PC-3 (cell line): Measurements from ENCODE around the gene AGFG2. TPM values are rescaled to one million over a fixed set of nuclear protein-coding genes. Genes with fewer than 3 reads are reported as not detected.
A peak's percentile ranks its signal among the peaks of the same experiment; 100 is the strongest.
"Not testable (repeated sequence)": the region's sequence is repeated elsewhere in the genome, so short reads cannot be mapped to it uniquely, and the experiment has no call there.

ENCODE experiments used
- ATAC-seq: fragments of 200-7000 bp; cut with Tn5 transposase; 2 replicates; pipeline ENCODE4 v1.9.1; 2020; ENCODE audit warnings: mild to moderate bottlenecking, moderate library complexity
- BruUV-seq: library from RNA; stranded (reverse); fragments of 400-500 nt; replicated peaks from 2 replicates; lab custom pipeline; 2021; lab: Mats Ljungman, UMichigan
- CTCF ChIA-PET: fragments of 300-600 bp; sonication (Branson Sonifier 250); formaldehyde crosslinking; loops from one replicate; lab custom pipeline; 2022; ENCODE audit warnings: antibody characterized with exemption; lab: Charles Lee
- POLR2A ChIA-PET: fragments of 300-600 bp; sonication (Branson Sonifier 250); formaldehyde crosslinking; loops from one replicate; lab custom pipeline; 2022; ENCODE audit warnings: antibody characterized with exemption; ENCODE audit not compliant: unreplicated experiment; lab: Charles Lee
- DNase-seq: peaks from one replicate; pipeline ENCODE4 v3.0.0-alpha.2; 2015
- H2AFZ ChIP-seq: fragments of 300-600 bp; sonication (generic); 2 replicates; pipeline ENCODE4 v1.6.0; 2016; ENCODE audit warnings: antibody characterized with exemption, low read length
- H3F3A ChIP-seq: fragments of 300-600 bp; sonication (generic); one replicate; pipeline ENCODE4 v1.6.0; 2017; ENCODE audit warnings: antibody characterized with exemption, low read length, control low read depth, mild to moderate bottlenecking; ENCODE audit not compliant: unreplicated experiment
- H3K27ac ChIP-seq: fragments of 300-600 bp; sonication (generic); 2 replicates; pipeline ENCODE4 v1.5.1; 2016; ENCODE audit warnings: mild to moderate bottlenecking, low read length
- H3K27me3 ChIP-seq: fragments of 300-600 bp; sonication (generic); 2 replicates; pipeline ENCODE4 v1.6.1; 2016; ENCODE audit warnings: low read length, mixed read lengths
- H3K36me3 ChIP-seq: fragments of 300-600 bp; sonication (generic); 2 replicates; pipeline ENCODE4 v1.6.1; 2016; ENCODE audit warnings: low read depth, mixed run types, low read length, mixed read lengths
- H3K4me1 ChIP-seq: fragments of 300-600 bp; sonication (generic); 2 replicates; pipeline ENCODE4 v1.5.1; 2016; ENCODE audit warnings: low read length; ENCODE audit not compliant: insufficient read depth
- H3K4me2 ChIP-seq: fragments of 300-600 bp; sonication (generic); 2 replicates; pipeline ENCODE4 v1.6.0; 2016; ENCODE audit warnings: low read length
- H3K4me3 ChIP-seq: fragments of 300-600 bp; sonication (generic); 2 replicates; pipeline ENCODE4 v1.5.1; 2016; ENCODE audit warnings: mild to moderate bottlenecking, low read length, mixed read lengths
- H3K79me2 ChIP-seq: fragments of 300-600 bp; sonication (generic); 2 replicates; pipeline ENCODE4 v1.6.1; 2017; ENCODE audit warnings: low read length, mixed read lengths
- H3K9ac ChIP-seq: fragments of 300-600 bp; sonication (generic); 2 replicates; pipeline ENCODE4 v1.6.0; 2016; ENCODE audit warnings: mild to moderate bottlenecking, low read length
- H3K9me2 ChIP-seq: fragments of 300-600 bp; sonication (generic); replicated peaks from 2 replicates; pipeline ENCODE4 v1.6.1; 2016; ENCODE audit warnings: mixed run types, low read length, mixed read lengths
- H3K9me3 ChIP-seq: fragments of 300-600 bp; sonication (generic); 2 replicates; pipeline ENCODE4 v1.6.1; 2016; ENCODE audit warnings: low read length, mixed read lengths
- H4K20me1 ChIP-seq: fragments of 300-600 bp; sonication (generic); 2 replicates; pipeline ENCODE4 v1.6.1; 2016; ENCODE audit warnings: low read length, mixed read lengths
- EZH2 ChIP-seq: fragments of 300-600 bp; sonication (generic); IDR thresholded peaks from one replicate; pipeline ENCODE4 v1.6.1; 2017; ENCODE audit warnings: antibody characterized with exemption, mild to moderate bottlenecking, low read length; ENCODE audit not compliant: unreplicated experiment
- EZH2phosphoT487 ChIP-seq: fragments of 300-600 bp; sonication (generic); IDR thresholded peaks from 2 replicates; pipeline ENCODE4 v1.6.1; 2018; ENCODE audit warnings: mild to moderate bottlenecking, antibody characterized with exemption, low read length, borderline replicate concordance
- intact Hi-C: fragments of 100-400 bp; cut with micrococcal nuclease; formaldehyde crosslinking; loops from 2 replicates; pipeline ENCODE4 v1.9.0; 2023
- total RNA-seq: library from RNA; depleted of rRNA; stranded (reverse); fragments of >200 nt; gene quantifications from 2 replicates; pipeline ENCODE4 v1.2.3, GENCODE V29; 2014
- TF ChIP-seq, protein P1 (sequence below): fragments of 300-600 bp; sonication (generic); conservative IDR thresholded peaks from 2 replicates; pipeline ENCODE4 v1.5.1; 2017; ENCODE audit warnings: antibody characterized with exemption, low read depth, mild to moderate bottlenecking, low read length

Gene AGFG2
- total RNA-seq, 1 experiment from 2014 or later: 16.9 TPM

DNA sequence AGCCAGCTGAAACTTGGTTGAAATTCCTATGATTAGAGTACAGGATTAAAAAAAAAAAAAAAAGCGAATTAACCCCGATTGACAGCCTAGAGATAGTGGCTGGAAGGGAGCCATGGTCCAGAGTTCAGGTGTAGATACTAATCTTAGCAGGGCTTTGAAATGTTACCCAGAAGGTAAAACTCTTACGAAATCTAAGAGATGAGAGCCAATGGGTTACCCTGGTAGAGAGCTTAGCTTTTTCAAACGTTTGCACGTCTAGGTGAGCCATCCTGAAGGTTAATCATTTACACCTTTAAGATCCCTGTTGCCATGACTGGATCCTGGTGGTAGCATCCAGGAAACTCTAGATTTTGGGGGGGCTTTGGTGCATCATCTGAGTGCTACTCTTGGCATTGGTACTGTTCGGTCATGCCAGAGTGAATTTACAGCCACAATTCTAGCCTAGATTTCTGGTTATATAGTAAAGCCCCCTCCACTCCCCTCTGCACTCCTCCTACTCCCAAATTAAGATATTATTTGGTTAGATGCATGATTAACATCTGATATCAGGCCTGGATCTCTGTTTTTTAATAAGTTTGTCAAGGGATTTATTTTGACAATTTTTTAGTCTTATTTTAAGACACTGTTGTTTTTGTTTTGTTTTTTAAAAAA is 1.2 kb downstream of the AGFG2 start:
- ATAC-seq (no peak), DNase-seq (peak; percentile 10)
- H3K9me3 ChIP-seq: no peaks in the 10 kb centered on the region
- TF ChIP-seq EZH2phosphoT487 (no peak), EZH2 (no peak)
- TF ChIP-seq, protein P1, sequence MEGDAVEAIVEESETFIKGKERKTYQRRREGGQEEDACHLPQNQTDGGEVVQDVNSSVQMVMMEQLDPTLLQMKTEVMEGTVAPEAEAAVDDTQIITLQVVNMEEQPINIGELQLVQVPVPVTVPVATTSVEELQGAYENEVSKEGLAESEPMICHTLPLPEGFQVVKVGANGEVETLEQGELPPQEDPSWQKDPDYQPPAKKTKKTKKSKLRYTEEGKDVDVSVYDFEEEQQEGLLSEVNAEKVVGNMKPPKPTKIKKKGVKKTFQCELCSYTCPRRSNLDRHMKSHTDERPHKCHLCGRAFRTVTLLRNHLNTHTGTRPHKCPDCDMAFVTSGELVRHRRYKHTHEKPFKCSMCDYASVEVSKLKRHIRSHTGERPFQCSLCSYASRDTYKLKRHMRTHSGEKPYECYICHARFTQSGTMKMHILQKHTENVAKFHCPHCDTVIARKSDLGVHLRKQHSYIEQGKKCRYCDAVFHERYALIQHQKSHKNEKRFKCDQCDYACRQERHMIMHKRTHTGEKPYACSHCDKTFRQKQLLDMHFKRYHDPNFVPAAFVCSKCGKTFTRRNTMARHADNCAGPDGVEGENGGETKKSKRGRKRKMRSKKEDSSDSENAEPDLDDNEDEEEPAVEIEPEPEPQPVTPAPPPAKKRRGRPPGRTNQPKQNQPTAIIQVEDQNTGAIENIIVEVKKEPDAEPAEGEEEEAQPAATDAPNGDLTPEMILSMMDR: no peak
- intact Hi-C loops: no loop called here
- POLR2A ChIA-PET: interaction anchor here (0.6 kb wide), 1 partner anchor 49 kb away, joined by 17 read pairs; no protein-coding TSS in a partner anchor
- no peak overlapping the region for H3K9ac ChIP-seq
- no peaks in the 10 kb centered on the region for H3K27me3 ChIP-seq
- no peaks in the 10 kb centered on the region for H3K36me3 ChIP-seq
- peak overlapping the region; percentile 96 for H3K4me2 ChIP-seq
- H3K4me1 ChIP-seq: peaks cover 26% of the 10 kb centered on the region
- BruUV-seq: TSS peak; percentile 24
- peak overlapping the region; percentile 78 for H3K4me3 ChIP-seq
- H3K9me2 ChIP-seq: no peaks in the 10 kb centered on the region
- H3K27ac ChIP-seq: no peak overlapping the region
- H2AFZ ChIP-seq: peak overlapping the region; percentile 29; the same call in 1 of the 2 replicates
- H4K20me1 ChIP-seq: no peaks in the 10 kb centered on the region
- peaks cover 41% of the 10 kb centered on the region for H3K79me2 ChIP-seq
- H3F3A ChIP-seq: peaks cover 5% of the 10 kb centered on the region
- CTCF ChIA-PET: no interaction called here

DNA sequence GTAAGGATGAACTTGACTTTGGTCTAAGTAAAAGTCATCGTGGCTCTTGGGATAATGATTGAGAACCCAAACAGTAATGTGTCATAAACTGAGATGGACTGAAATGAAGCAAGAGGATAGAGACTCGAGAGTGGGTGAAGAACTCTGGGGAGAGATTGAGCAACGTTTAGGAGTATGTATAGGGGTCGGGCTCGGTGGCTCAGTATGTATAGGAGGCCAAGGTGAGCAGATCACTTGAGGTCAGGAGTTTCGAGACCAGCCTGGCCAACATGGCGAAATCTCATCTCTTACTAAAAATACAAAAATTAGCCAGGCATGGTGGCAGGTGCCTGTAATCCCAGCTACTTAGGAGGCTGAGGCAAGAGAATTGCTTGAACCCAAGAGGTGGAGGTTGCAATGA is 2.3 kb downstream of the AGFG2 start:
- ATAC-seq, DNase-seq, intact Hi-C loops, H3K4me2 ChIP-seq, H3K9me2 ChIP-seq, H3K36me3 ChIP-seq, H3K27ac ChIP-seq, H3K9me3 ChIP-seq, POLR2A ChIA-PET, H3K4me3 ChIP-seq, H4K20me1 ChIP-seq, H3F3A ChIP-seq, H3K9ac ChIP-seq, H2AFZ ChIP-seq, BruUV-seq, H3K27me3 ChIP-seq: not testable (repeated sequence)
- peaks cover 37% of the 10 kb centered on the region for H3K4me1 ChIP-seq
- peaks cover 41% of the 10 kb centered on the region for H3K79me2 ChIP-seq
- CTCF ChIA-PET: interaction anchor here (0.7 kb wide), 1 partner anchor 62 kb away, joined by 3 read pairs; no protein-coding TSS in a partner anchor

DNA sequence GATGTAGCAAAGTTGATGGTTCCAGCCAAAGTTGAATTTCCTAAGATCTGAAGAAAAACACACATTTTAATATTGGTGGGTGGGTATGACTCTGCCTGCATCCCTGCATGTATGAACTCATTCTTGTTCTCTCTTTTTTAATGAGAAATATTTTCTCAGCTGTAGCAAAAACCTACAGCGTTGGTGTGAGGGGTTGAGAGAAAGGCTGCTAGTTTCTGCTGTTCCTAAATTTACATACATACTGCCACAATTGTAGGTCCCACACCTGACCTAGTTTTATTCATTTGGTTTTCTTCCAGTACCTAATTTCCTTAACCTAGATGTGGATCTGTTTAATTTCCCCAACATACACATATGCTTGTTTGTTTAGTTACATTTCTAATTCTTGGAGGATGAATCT is 4.6 kb downstream of the AGFG2 start:
- Histone ChIP-seq H3F3A (peaks cover 12% of the 10 kb centered on the region), H3K4me3 (no peak overlapping the region), H3K27me3 (no peaks in the 10 kb centered on the region), H3K4me1 (peaks cover 52% of the 10 kb centered on the region), H3K79me2 (peaks cover 47% of the 10 kb centered on the region), H3K4me2 (peak overlapping the region; percentile 29; the same call in 1 of the 2 replicates), H3K36me3 (no peaks in the 10 kb centered on the region), H2AFZ (no peak overlapping the region), H3K9ac (no peak overlapping the region), H4K20me1 (no peaks in the 10 kb centered on the region), H3K9me3 (no peaks in the 10 kb centered on the region), H3K9me2 (no peaks in the 10 kb centered on the region), H3K27ac (no peak overlapping the region)
- intact Hi-C loops: no loop called here
- DNase-seq (no peak), ATAC-seq (no peak)
- ChIA-PET CTCF (no interaction called here), POLR2A (interaction anchor here (0.6 kb wide), 1 partner anchor 285 kb away, joined by 4 read pairs; no protein-coding TSS in a partner anchor)
- TF ChIP-seq EZH2 (no peak), EZH2phosphoT487 (no peak)
- TF ChIP-seq, protein P1: no peak
- no TSS peak for BruUV-seq
